Liver (tissue), 9 donors: ENCODE measurements around the gene THG1L. TPM values are rescaled to one million over a fixed set of nuclear protein-coding genes. Genes with fewer than 3 reads are reported as not detected.

Experiments used
- DNase-seq: peaks from one replicate; pipeline ENCODE4 v3.0.0-alpha.2; 2017; ENCODE audit warnings: low spot score
- H3K27ac ChIP-seq, 2 donors: one replicate each; pipeline ENCODE4 v1.7.0; 2013; ENCODE audit warnings: inconsistent platforms in 2 of 2, low read length in 2 of 2, control low read depth in 1 of 2, low read depth in 1 of 2, mild to moderate bottlenecking in 1 of 2
- H3K27me3 ChIP-seq, 4 donors: one replicate each; pipeline versions ENCODE4 v1.6.1 to v1.7.0; 2013; ENCODE audit warnings: low read length in 3 of 4, inconsistent platforms in 1 of 4, mild to moderate bottlenecking in 1 of 4, moderate library complexity in 1 of 4; ENCODE audit not compliant: control insufficient read depth in 4 of 4, insufficient read depth in 4 of 4
- H3K36me3 ChIP-seq, 4 donors: one replicate each; pipeline versions ENCODE4 v1.6.1 to v1.7.0; 2013; ENCODE audit warnings: low read length in 3 of 4, mild to moderate bottlenecking in 3 of 4, low read depth in 1 of 4, moderate library complexity in 1 of 4; ENCODE audit not compliant: control insufficient read depth in 4 of 4, insufficient read depth in 3 of 4
- H3K4me1 ChIP-seq, 4 donors: one replicate each; pipeline versions ENCODE4 v1.6.1 to v1.7.0; 2013; ENCODE audit warnings: low read length in 3 of 4, mild to moderate bottlenecking in 3 of 4, moderate library complexity in 1 of 4; ENCODE audit not compliant: control insufficient read depth in 4 of 4, insufficient read depth in 4 of 4
- H3K4me3 ChIP-seq, 3 donors: one replicate each; pipeline versions ENCODE4 v1.6.1 to v1.7.0; 2013; ENCODE audit warnings: low read length in 3 of 3, control low read depth in 1 of 3, low read depth in 1 of 3, mild to moderate bottlenecking in 1 of 3
- H3K9ac ChIP-seq, 2 donors: one replicate each; pipeline ENCODE4 v1.7.0; 2013; ENCODE audit warnings: low read length in 2 of 2, mild to moderate bottlenecking in 2 of 2, moderate library complexity in 2 of 2, control low read depth in 1 of 2, low read depth in 1 of 2
- H3K9me3 ChIP-seq, 4 donors: one replicate each; pipeline versions ENCODE4 v1.6.1 to v1.7.0; 2013; ENCODE audit warnings: low read length in 3 of 4; ENCODE audit not compliant: control insufficient read depth in 4 of 4
- ATF3 ChIP-seq: IDR thresholded peaks from 2 replicates; pipeline ENCODE4 v1.6.1; 2016; ENCODE audit warnings: antibody characterized with exemption
- CTCF ChIP-seq: fragments of 150-350 bp; IDR thresholded peaks from 2 replicates; pipeline ENCODE4 v1.5.1; 2017; ENCODE audit warnings: improper control_type of control experiment, low read depth, low read length; ENCODE audit not compliant: missing input control
- EGR1 ChIP-seq, 2 donors: IDR thresholded peaks; 2 replicates each; pipeline ENCODE4 v1.6.1; 2016 to 2018; ENCODE audit warnings: antibody characterized with exemption in 2 of 2, low read depth in 2 of 2
- FOXA1 ChIP-seq: IDR thresholded peaks from 2 replicates; pipeline ENCODE4 v1.6.1; 2016; ENCODE audit warnings: antibody characterized with exemption
- FOXA2 ChIP-seq: IDR thresholded peaks from 2 replicates; pipeline ENCODE4 v1.6.1; 2016; ENCODE audit warnings: antibody characterized with exemption
- GABPA ChIP-seq, 2 donors: IDR thresholded peaks in 1 of 2; conservative IDR thresholded peaks in 1 of 2; 2 replicates each; pipeline ENCODE4 v1.6.1; 2016; ENCODE audit warnings: antibody characterized with exemption in 2 of 2, mild to moderate bottlenecking in 1 of 2, moderate library complexity in 1 of 2
- HNF4A ChIP-seq, 2 donors: conservative IDR thresholded peaks; 2 replicates each; pipeline ENCODE4 v1.6.1; 2016; ENCODE audit warnings: antibody characterized with exemption in 2 of 2, mild to moderate bottlenecking in 2 of 2
- HNF4G ChIP-seq: IDR thresholded peaks from 2 replicates; pipeline ENCODE4 v1.6.1; 2016; ENCODE audit warnings: antibody characterized with exemption
- JUND ChIP-seq, 2 donors: IDR thresholded peaks; 2 replicates each; pipeline ENCODE4 v1.6.1; 2016; ENCODE audit warnings: antibody characterized with exemption in 2 of 2
- MAX ChIP-seq: IDR thresholded peaks from 2 replicates; pipeline ENCODE4 v1.6.1; 2016; ENCODE audit warnings: antibody characterized with exemption
- NR2F2 ChIP-seq: IDR thresholded peaks from 2 replicates; pipeline ENCODE4 v1.6.1; 2016; ENCODE audit warnings: antibody characterized with exemption
- RAD21 ChIP-seq, 2 donors: IDR thresholded peaks; 2 replicates each; pipeline ENCODE4 v1.6.1; 2016; ENCODE audit warnings: antibody characterized with exemption in 2 of 2, mild to moderate bottlenecking in 2 of 2
- REST ChIP-seq: IDR thresholded peaks from 2 replicates; pipeline ENCODE4 v1.6.1; 2016; ENCODE audit warnings: antibody characterized with exemption, mild to moderate bottlenecking
- RXRA ChIP-seq, 2 donors: IDR thresholded peaks; 2 replicates each; pipeline ENCODE4 v1.6.1; 2017 to 2018; ENCODE audit warnings: antibody characterized with exemption in 2 of 2, mild to moderate bottlenecking in 1 of 2
- SP1 ChIP-seq: IDR thresholded peaks from 2 replicates; pipeline ENCODE4 v1.6.1; 2018; ENCODE audit warnings: antibody characterized with exemption, mild to moderate bottlenecking
- TAF1 ChIP-seq: conservative IDR thresholded peaks from 2 replicates; pipeline ENCODE4 v1.6.1; 2016; ENCODE audit warnings: antibody characterized with exemption, mild to moderate bottlenecking
- YY1 ChIP-seq: IDR thresholded peaks from 2 replicates; pipeline ENCODE4 v1.6.1; 2016; ENCODE audit warnings: antibody characterized with exemption, mild to moderate bottlenecking
- ZBTB33 ChIP-seq: IDR thresholded peaks from 2 replicates; pipeline ENCODE4 v1.6.1; 2016; ENCODE audit warnings: antibody characterized with exemption
- WGBS: extraction: QIAGEN DNeasy Blood & Tissue Kit; methylation state at CpG from one replicate; pipeline ENCODE4 v1.1.7; 2013; 5-methylcytosine and 5-hydroxymethylcytosine counted together
- polyA plus RNA-seq, 2 donors: library from polyadenylated mRNA; stranded (reverse) in 1 of 2; unstranded in 1 of 2; fragments of 200-250 nt in 1 of 2; fragments of >200 nt in 1 of 2; fragmentation: Nextera tagmentation in 1 of 2; extraction: Ambion mirVana in 1 of 2; gene quantifications; one replicate each; pipeline versions ENCODE4 v1.2.1 to v1.2.3, GENCODE V29; 2013 to 2015
- total RNA-seq, 2 donors: library from RNA; depleted of rRNA; stranded (reverse); fragments of >200 nt; gene quantifications; one replicate each; pipeline ENCODE4 v1.2.3, GENCODE V29; 2014
- donor health status: healthy.
- donor health status: healthy.
- donor health status: healthy.
- donor health status: healthy.
- donor health status: healthy.

Gene THG1L
- total and polyA plus RNA-seq, 4 donors = 3.9 to 12.6 (median 5.3) TPM

GRCh38 chr5:157689942-157690689 lies 41.1 kb upstream of the THG1L start:
- Histone ChIP-seq H3K27ac (no peak overlapping the region), H3K36me3 (no peaks in the 10 kb centered on the region), H3K9me3 (peaks cover 0 to 4% (median 1%) of the 10 kb centered on the region in 4 donors), H3K4me1 (no peaks in the 10 kb centered on the region), H3K27me3 (no peaks in the 10 kb centered on the region), H3K9ac (no peak overlapping the region), H3K4me3 (no peak overlapping the region)
- DNase-seq = peak; percentile 46
- WGBS = 64% methylated on average over 52 of the region's 52 CpGs
- TF ChIP-seq JUND (IDR thresholded peaks at IDR 0.05) (no peak), TAF1 (no peak), GABPA (IDR thresholded peaks at IDR 0.05 in 1 of 2, conservative IDR thresholded peaks at IDR 0.05 in 1 of 2) (no peak), HNF4G (no peak), CTCF (no peak), NR2F2 (no peak), REST (no peak), RXRA (IDR thresholded peaks at IDR 0.05) (no peak), MAX (no peak), ZBTB33 (no peak), FOXA2 (no peak), HNF4A (conservative IDR thresholded peaks at IDR 0.05) (no peak), EGR1 (IDR thresholded peaks at IDR 0.05; ENCODE audit: low read depth in 2 of 2) (no peak), ATF3 (no peak), RAD21 (IDR thresholded peaks at IDR 0.05) (no peak), SP1 (no peak), YY1 (no peak), FOXA1 (no peak)
